COLO668 (cell line): ENCODE data around the gene DNAJB6.

Source experiments
- DNase-seq: peaks from one replicate; lab custom pipeline; 2025; ENCODE audit not compliant: unreplicated experiment; lab: John Stamatoyannopoulos, UW

DNAJB6 gene

GRCh38 chr7:157336383-157337315, at the start of gene DNAJB6:
TSS of gene DNAJB6 (plus strand) at chr7:157337004. CDS start at chr7:157358573, 21,569 bp downstream.
- DNase-seq: peak; percentile 94

- no peak for DNase-seq
Measured at GRCh38 chr7:157291404-157292080, 45.3 kb upstream of the DNAJB6 start.

- no peak for DNase-seq
Measured at GRCh38 chr7:157292258-157292657, 44.5 kb upstream of the DNAJB6 start.

- no peak for DNase-seq
Measured at GRCh38 chr7:157292770-157293412, 43.9 kb upstream of the DNAJB6 start.

- no peak for DNase-seq
Measured at GRCh38 chr7:157293413-157293788, 43.4 kb upstream of the DNAJB6 start.

- no peak for DNase-seq
Measured at GRCh38 chr7:157294773-157295172, 42.0 kb upstream of the DNAJB6 start.

- no peak for DNase-seq
Measured at GRCh38 chr7:157295338-157295737, 41.5 kb upstream of the DNAJB6 start.

- DNase-seq: no peak
Measured at GRCh38 chr7:157297185-157297584, 39.6 kb upstream of the DNAJB6 start.

GRCh38 chr7:157299317-157299612, 37.5 kb upstream of the DNAJB6 start:
- DNase-seq: no peak

- no peak for DNase-seq
Measured at GRCh38 chr7:157299613-157300368, 37.0 kb upstream of the DNAJB6 start.

GRCh38 chr7:157300369-157300825, 36.4 kb upstream of the DNAJB6 start:
- DNase-seq: no peak

GRCh38 chr7:157301610-157302120, 35.1 kb upstream of the DNAJB6 start:
- no peak for DNase-seq

- DNase-seq: no peak
Measured at GRCh38 chr7:157306846-157307838, 29.7 kb upstream of the DNAJB6 start.

GRCh38 chr7:157309988-157310668, 26.7 kb upstream of the DNAJB6 start:
- DNase-seq: no peak

- DNase-seq: no peak
Measured at GRCh38 chr7:157310676-157311185, 26.1 kb upstream of the DNAJB6 start.

- no peak for DNase-seq
Measured at GRCh38 chr7:157312941-157313340, 23.9 kb upstream of the DNAJB6 start.

- no peak for DNase-seq
Measured at GRCh38 chr7:157313645-157314044, 23.2 kb upstream of the DNAJB6 start.

- DNase-seq: no peak
Measured at GRCh38 chr7:157318015-157318706, 18.6 kb upstream of the DNAJB6 start.
